Astrocyte (in vitro differentiated cells and primary cell): ENCODE data around the gene IL17RE. TPM values are rescaled to one million over a fixed set of nuclear protein-coding genes. Genes with fewer than 3 reads are reported as not detected.

Source experiments
- DNase-seq: peaks from one replicate; pipeline ENCODE4 v3.0.0-alpha.2; 2010; ENCODE audit warnings: low read depth
- FAIRE-seq: peaks from 2 replicates; lab custom pipeline; 2011; peaks lifted over from hg19 to GRCh38; lab: Jason Lieb, UNC
- H2AFZ ChIP-seq: 2 replicates; pipeline ENCODE4 v1.6.0; 2012; ENCODE audit warnings: low read depth, low read length, inconsistent platforms
- H3K27ac ChIP-seq: 2 replicates; pipeline ENCODE4 v1.5.1; 2011; ENCODE audit warnings: low read depth, low read length, inconsistent platforms
- H3K27me3 ChIP-seq: 2 replicates; pipeline ENCODE4 v1.6.0; 2011; ENCODE audit warnings: low read length, inconsistent platforms; ENCODE audit not compliant: insufficient read depth
- H3K36me3 ChIP-seq: 2 replicates; pipeline ENCODE4 v1.5.1; 2011; ENCODE audit warnings: low read length, inconsistent platforms; ENCODE audit not compliant: insufficient read depth
- H3K4me1 ChIP-seq: 2 replicates; pipeline ENCODE4 v1.5.1; 2011; ENCODE audit warnings: low read length, inconsistent platforms; ENCODE audit not compliant: insufficient read depth
- H3K4me2 ChIP-seq: 2 replicates; pipeline ENCODE4 v1.6.0; 2012; ENCODE audit warnings: low read length, inconsistent platforms
- H3K4me3 ChIP-seq: 2 replicates; pipeline ENCODE4 v1.5.1; 2011; ENCODE audit warnings: low read depth, mild to moderate bottlenecking, low read length, inconsistent platforms; ENCODE audit not compliant: insufficient read depth
- H3K79me2 ChIP-seq: 2 replicates; pipeline ENCODE4 v1.6.0; 2012; ENCODE audit warnings: mild to moderate bottlenecking, low read length, inconsistent platforms; ENCODE audit not compliant: insufficient read depth
- H3K9ac ChIP-seq: 2 replicates; pipeline ENCODE4 v1.6.0; 2012; ENCODE audit warnings: mild to moderate bottlenecking, low read length, inconsistent platforms
- H3K9me3 ChIP-seq: 2 replicates; pipeline ENCODE4 v1.5.1; 2012; ENCODE audit warnings: low read depth, mild to moderate bottlenecking, low read length, inconsistent platforms; ENCODE audit not compliant: insufficient read depth
- H4K20me1 ChIP-seq: 2 replicates; pipeline ENCODE4 v1.6.0; 2012; ENCODE audit warnings: low read length, inconsistent platforms; ENCODE audit not compliant: insufficient read depth
- H3K27ac Mint-ChIP-seq: one replicate; pipeline ENCODE4 v1.8.0; 2021; ENCODE audit warnings: mild to moderate bottlenecking, mixed read lengths; ENCODE audit not compliant: unreplicated experiment
- H3K27me3 Mint-ChIP-seq: one replicate; pipeline ENCODE4 v1.8.0; 2021; ENCODE audit warnings: low read depth, mixed read lengths; ENCODE audit not compliant: unreplicated experiment
- H3K36me3 Mint-ChIP-seq: one replicate; pipeline ENCODE4 v1.8.0; 2021; ENCODE audit warnings: low read depth, mixed read lengths; ENCODE audit not compliant: unreplicated experiment
- H3K4me1 Mint-ChIP-seq: one replicate; pipeline ENCODE4 v1.8.0; 2021; ENCODE audit warnings: low read depth, mixed read lengths; ENCODE audit not compliant: unreplicated experiment
- H3K4me3 Mint-ChIP-seq: one replicate; pipeline ENCODE4 v1.8.0; 2021; ENCODE audit warnings: mild to moderate bottlenecking, moderate library complexity, mixed read lengths; ENCODE audit not compliant: unreplicated experiment
- H3K9me3 Mint-ChIP-seq: one replicate; pipeline ENCODE4 v1.8.0; 2021; ENCODE audit warnings: mild to moderate bottlenecking, mixed read lengths; ENCODE audit not compliant: unreplicated experiment
- EZH2 ChIP-seq: IDR thresholded peaks from 2 replicates; pipeline ENCODE4 v1.6.1; 2012; ENCODE audit warnings: mild to moderate bottlenecking, low read length, inconsistent platforms; ENCODE audit not compliant: insufficient read depth
- total RNA-seq: library from RNA; stranded (reverse); gene quantifications from 2 replicates; pipeline ENCODE4 v1.2.1, GENCODE V29; 2021
- TF ChIP-seq, protein P1 (sequence below): IDR thresholded peaks from 2 replicates; pipeline ENCODE4 v1.5.1; 2011; ENCODE audit warnings: low read depth, mild to moderate bottlenecking, inconsistent platforms, low read length, moderate library complexity; ENCODE audit not compliant: insufficient read depth

Gene IL17RE
- total RNA-seq, 1 donor from 2014 or later, result 4.6 TPM

DNA sequence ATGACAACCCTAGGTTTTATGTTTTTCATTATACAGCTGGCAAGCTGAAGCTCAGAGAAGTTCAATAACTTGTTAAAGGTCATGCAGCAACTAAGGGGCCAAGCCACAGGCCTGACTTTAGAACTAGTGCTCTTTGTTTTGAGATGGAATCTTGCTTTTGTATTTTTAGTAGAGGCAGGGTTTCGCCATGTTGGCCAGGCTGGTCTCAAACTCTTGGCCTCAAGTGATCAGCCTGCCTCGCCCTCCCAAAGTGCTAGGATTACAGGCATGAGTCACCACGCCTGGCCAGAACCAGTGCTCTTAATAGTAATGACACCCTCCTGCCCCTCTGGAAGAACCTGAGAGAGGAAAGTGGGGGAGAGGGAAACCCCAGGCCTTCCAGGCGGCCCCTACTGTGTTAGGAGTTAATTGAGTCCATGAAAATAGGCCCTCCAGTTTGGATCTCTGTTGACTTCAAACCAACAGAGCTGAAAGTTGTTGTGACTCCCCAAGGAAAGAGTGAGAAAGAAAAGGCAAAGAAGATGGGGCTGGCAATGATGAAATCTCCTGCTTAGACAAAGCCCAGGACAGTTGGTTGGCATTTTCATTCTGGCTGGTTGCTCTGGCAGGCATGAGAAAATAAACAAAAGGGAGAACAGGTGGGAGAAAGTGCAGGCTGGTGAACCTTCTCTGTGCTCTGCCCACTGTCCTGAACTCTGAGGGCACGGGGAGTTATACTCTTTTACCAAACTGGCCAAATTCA is 53.1 kb downstream of the IL17RE start:
- Histone ChIP-seq H2AFZ (no peak overlapping the region), H3K9ac (no peak overlapping the region), H3K79me2 (no peaks in the 10 kb centered on the region), H3K27ac (no peak overlapping the region), H3K9me3 (no peaks in the 10 kb centered on the region), H4K20me1 (no peaks in the 10 kb centered on the region), H3K4me1 (peaks cover 7% of the 10 kb centered on the region), H3K4me2 (no peak overlapping the region), H3K4me3 (no peak overlapping the region), H3K27me3 (no peaks in the 10 kb centered on the region), H3K36me3 (no peaks in the 10 kb centered on the region)
- DNase-seq, result no peak
- no peak overlapping the region for H3K4me3 Mint-ChIP-seq
- peaks cover 16% of the 10 kb centered on the region for H3K27me3 Mint-ChIP-seq
- H3K27ac Mint-ChIP-seq, result peak overlapping the region; percentile 62
- H3K4me1 Mint-ChIP-seq, result no peaks in the 10 kb centered on the region
- H3K9me3 Mint-ChIP-seq, result no peaks in the 10 kb centered on the region
- no peak for FAIRE-seq
- H3K36me3 Mint-ChIP-seq, result no peaks in the 10 kb centered on the region
- TF ChIP-seq EZH2, result no peak
- TF ChIP-seq, protein P1, sequence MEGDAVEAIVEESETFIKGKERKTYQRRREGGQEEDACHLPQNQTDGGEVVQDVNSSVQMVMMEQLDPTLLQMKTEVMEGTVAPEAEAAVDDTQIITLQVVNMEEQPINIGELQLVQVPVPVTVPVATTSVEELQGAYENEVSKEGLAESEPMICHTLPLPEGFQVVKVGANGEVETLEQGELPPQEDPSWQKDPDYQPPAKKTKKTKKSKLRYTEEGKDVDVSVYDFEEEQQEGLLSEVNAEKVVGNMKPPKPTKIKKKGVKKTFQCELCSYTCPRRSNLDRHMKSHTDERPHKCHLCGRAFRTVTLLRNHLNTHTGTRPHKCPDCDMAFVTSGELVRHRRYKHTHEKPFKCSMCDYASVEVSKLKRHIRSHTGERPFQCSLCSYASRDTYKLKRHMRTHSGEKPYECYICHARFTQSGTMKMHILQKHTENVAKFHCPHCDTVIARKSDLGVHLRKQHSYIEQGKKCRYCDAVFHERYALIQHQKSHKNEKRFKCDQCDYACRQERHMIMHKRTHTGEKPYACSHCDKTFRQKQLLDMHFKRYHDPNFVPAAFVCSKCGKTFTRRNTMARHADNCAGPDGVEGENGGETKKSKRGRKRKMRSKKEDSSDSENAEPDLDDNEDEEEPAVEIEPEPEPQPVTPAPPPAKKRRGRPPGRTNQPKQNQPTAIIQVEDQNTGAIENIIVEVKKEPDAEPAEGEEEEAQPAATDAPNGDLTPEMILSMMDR, result no peak

DNA sequence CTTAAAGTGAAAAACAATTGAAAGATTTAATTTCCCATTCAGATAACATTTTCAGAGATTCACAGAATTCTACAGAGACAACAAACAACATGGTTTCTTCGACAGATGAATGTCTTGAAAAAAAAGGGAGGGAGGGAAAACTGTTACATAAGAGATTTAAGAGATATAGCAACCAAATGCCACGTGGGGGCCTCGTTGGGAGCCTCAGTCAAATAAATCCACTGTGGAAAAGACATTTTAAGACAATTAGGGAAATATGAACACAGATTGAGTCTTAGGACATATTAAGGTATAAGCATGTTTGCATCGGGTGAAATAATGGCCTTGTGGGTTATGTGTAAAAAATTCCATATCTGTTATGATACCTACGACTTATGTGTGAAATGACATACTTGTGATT is 54.6 kb downstream of the IL17RE start:
- no peak for FAIRE-seq

More for the DNA sequence above, 54.6 kb downstream of the IL17RE start:
- no peaks in the 10 kb centered on the region for H4K20me1 ChIP-seq
- no peak overlapping the region for H3K27ac ChIP-seq
- Mint-ChIP-seq H3K27me3 (peaks cover 10% of the 10 kb centered on the region), H3K4me1 (no peaks in the 10 kb centered on the region), H3K27ac (no peak overlapping the region), H3K4me3 (no peak overlapping the region), H3K9me3 (no peaks in the 10 kb centered on the region), H3K36me3 (peaks cover 2% of the 10 kb centered on the region)
- no peak overlapping the region for H3K4me3 ChIP-seq
- no peak overlapping the region for H2AFZ ChIP-seq
- H3K79me2 ChIP-seq, result no peaks in the 10 kb centered on the region
- H3K36me3 ChIP-seq, result no peaks in the 10 kb centered on the region
- no peaks in the 10 kb centered on the region for H3K9me3 ChIP-seq
- no peaks in the 10 kb centered on the region for H3K4me1 ChIP-seq
- H3K27me3 ChIP-seq, result no peaks in the 10 kb centered on the region
- no peak overlapping the region for H3K9ac ChIP-seq
- TF ChIP-seq, protein P1, result no peak
- TF ChIP-seq EZH2, result no peak
- DNase-seq, result no peak
- H3K4me2 ChIP-seq, result no peak overlapping the region
